Gastroesophageal sphincter (tissue), 4 donors: ENCODE data around the gene HDAC11. TPM values are rescaled to one million over a fixed set of nuclear protein-coding genes. Genes with fewer than 3 reads are reported as not detected.

Experiments used
- ATAC-seq: fragments of 150-250 bp; one replicate; pipeline ENCODE4 v1.9.1; 2016; ENCODE audit warnings: mild to moderate bottlenecking, moderate library complexity
- H3K27ac ChIP-seq, 4 donors: fragments of 200-600 bp; sonication (generic) in 3 of 4; 1 replicate in 3 of 4; 2 replicates in 1 of 4; pipeline ENCODE4 v1.5.1; 2016 to 2019
- H3K27me3 ChIP-seq: fragments of 200-600 bp; sonication (generic); one replicate; pipeline ENCODE4 v1.5.1; 2019
- H3K36me3 ChIP-seq, 2 donors: fragments of 200-600 bp; sonication (generic); one replicate each; pipeline ENCODE4 v1.5.1; 2019; ENCODE audit warnings: control low read depth in 1 of 2
- H3K4me1 ChIP-seq, 3 donors: fragments of 200-600 bp; sonication (generic); 1 replicate in 2 of 3; 2 replicates in 1 of 3; pipeline ENCODE4 v1.5.1; 2016 to 2019; ENCODE audit warnings: control low read depth in 2 of 3
- H3K4me3 ChIP-seq, 2 donors: fragments of 200-600 bp; sonication (generic); one replicate each; pipeline ENCODE4 v1.5.1; 2019; ENCODE audit warnings: mild to moderate bottlenecking in 1 of 2, moderate library complexity in 1 of 2
- H3K9me3 ChIP-seq, 3 donors: fragments of 200-600 bp; sonication (generic); one replicate each; pipeline ENCODE4 v1.5.1; 2017 to 2019; ENCODE audit warnings: control low read depth in 2 of 3
- EP300 ChIP-seq: sonication (generic); formaldehyde crosslinking; IDR thresholded peaks from one replicate; pipeline ENCODE4 v1.6.1; 2017; ENCODE audit warnings: antibody characterized with exemption, mild to moderate bottlenecking
- POLR2A ChIP-seq, 2 donors: fragments of 450-650 bp; IDR thresholded peaks; one replicate each; pipeline ENCODE4 v1.6.1; 2017; ENCODE audit warnings: antibody characterized with exemption in 2 of 2, mild to moderate bottlenecking in 2 of 2, moderate library complexity in 1 of 2
- POLR2AphosphoS5 ChIP-seq: sonication (generic); formaldehyde crosslinking; IDR thresholded peaks from one replicate; pipeline ENCODE4 v1.6.1; 2017; ENCODE audit warnings: antibody characterized with exemption
- WGBS, 2 donors: methylation state at CpG; one replicate each; pipeline ENCODE4 v1.1.5; 2018; ENCODE audit warnings: low coverage in 1 of 2; 5-methylcytosine and 5-hydroxymethylcytosine counted together
- total RNA-seq, 4 donors: library from RNA; depleted of rRNA; stranded (reverse); fragments of >200 nt; gene quantifications; one replicate each; pipeline ENCODE4 v1.1.0, GENCODE V29; 2016
- TF ChIP-seq, protein P1 (sequence below), 4 experiments: fragments of 200-600 bp in 2 of 4; fragments of 450-650 bp in 2 of 4; sonication (generic) in 1 of 4; IDR thresholded peaks; one replicate each; pipeline ENCODE4 v1.5.1; 2017 to 2019; ENCODE audit warnings: antibody characterized with exemption in 4 of 4, mild to moderate bottlenecking in 2 of 4, moderate library complexity in 2 of 4

The HDAC11 gene
- total RNA-seq, 4 donors from 2014 or later = 22.3 to 37.1 (median 30.0) TPM

DNA sequence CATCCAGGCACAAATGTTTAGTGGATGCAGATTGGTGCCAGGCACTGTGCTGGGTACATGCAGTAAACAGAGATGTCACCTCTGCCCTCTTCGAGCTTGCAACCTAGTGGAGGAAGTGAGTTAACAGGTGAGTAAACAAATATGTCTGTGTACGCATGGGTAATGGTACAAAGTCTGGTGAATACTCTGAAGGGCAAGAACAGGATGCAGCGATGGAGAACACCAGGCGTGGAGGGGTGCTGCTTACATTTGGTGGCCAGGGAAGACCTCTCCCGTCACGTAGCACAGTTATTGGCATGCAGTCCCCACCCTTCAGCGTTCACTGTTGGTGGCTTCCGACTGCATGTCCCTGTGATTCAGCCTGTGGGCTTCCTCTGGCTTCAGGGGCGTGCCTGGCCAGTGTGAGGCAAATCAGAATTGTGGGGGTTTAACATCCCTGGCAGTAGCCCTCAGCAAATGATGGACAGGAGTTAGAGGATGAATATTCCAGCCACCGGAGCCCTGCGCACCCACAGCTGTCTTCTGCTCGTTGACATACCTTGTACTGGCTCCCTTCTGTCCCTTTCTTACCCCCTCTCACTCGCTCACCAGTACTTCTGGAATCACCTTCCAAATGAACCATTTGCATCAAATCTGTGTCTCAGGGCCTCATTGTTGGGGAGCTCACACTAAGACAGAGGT is 9.1 kb upstream of the HDAC11 start:
- no peak overlapping the region for H3K27ac ChIP-seq
- H3K27me3 ChIP-seq = peaks cover 10% of the 10 kb centered on the region
- H3K9me3 ChIP-seq = no peaks in the 10 kb centered on the region
- H3K4me1 ChIP-seq = no peaks in the 10 kb centered on the region
- TF ChIP-seq, protein P1, sequence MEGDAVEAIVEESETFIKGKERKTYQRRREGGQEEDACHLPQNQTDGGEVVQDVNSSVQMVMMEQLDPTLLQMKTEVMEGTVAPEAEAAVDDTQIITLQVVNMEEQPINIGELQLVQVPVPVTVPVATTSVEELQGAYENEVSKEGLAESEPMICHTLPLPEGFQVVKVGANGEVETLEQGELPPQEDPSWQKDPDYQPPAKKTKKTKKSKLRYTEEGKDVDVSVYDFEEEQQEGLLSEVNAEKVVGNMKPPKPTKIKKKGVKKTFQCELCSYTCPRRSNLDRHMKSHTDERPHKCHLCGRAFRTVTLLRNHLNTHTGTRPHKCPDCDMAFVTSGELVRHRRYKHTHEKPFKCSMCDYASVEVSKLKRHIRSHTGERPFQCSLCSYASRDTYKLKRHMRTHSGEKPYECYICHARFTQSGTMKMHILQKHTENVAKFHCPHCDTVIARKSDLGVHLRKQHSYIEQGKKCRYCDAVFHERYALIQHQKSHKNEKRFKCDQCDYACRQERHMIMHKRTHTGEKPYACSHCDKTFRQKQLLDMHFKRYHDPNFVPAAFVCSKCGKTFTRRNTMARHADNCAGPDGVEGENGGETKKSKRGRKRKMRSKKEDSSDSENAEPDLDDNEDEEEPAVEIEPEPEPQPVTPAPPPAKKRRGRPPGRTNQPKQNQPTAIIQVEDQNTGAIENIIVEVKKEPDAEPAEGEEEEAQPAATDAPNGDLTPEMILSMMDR (IDR thresholded peaks at IDR 0.05) = no peak
- TF ChIP-seq POLR2AphosphoS5 = no peak
- no peak for TF ChIP-seq POLR2A (IDR thresholded peaks at IDR 0.05)
- TF ChIP-seq EP300 = no peak
- no peak overlapping the region for H3K4me3 ChIP-seq
- no peak for ATAC-seq
- no peaks in the 10 kb centered on the region for H3K36me3 ChIP-seq
- WGBS, 2 donors = 60 to 68% methylated on average over 4 to 6 of the region's 13 CpGs

- H3K27ac ChIP-seq = no peak overlapping the region
- H3K27me3 ChIP-seq = peaks cover 10% of the 10 kb centered on the region
- no peak overlapping the region for H3K4me3 ChIP-seq
- ATAC-seq = no peak
- 83 to 100% methylated on average over 4 of the region's 4 CpGs for WGBS, 2 donors
- TF ChIP-seq POLR2AphosphoS5 = no peak
- TF ChIP-seq, protein P1 (IDR thresholded peaks at IDR 0.05) = no peak
- no peak for TF ChIP-seq POLR2A (IDR thresholded peaks at IDR 0.05)
- TF ChIP-seq EP300 = no peak
- no peaks in the 10 kb centered on the region for H3K9me3 ChIP-seq
- H3K36me3 ChIP-seq = no peaks in the 10 kb centered on the region
- H3K4me1 ChIP-seq = no peaks in the 10 kb centered on the region
These were observed 7.8 kb upstream of the HDAC11 start for GRCh38 chr3:13472286-13472685.

GRCh38 chr3:13473020-13473419 is 7.1 kb upstream of the HDAC11 start:
- H3K4me1 ChIP-seq = no peaks in the 10 kb centered on the region
- no peak overlapping the region for H3K27ac ChIP-seq
- H3K36me3 ChIP-seq = no peaks in the 10 kb centered on the region
- H3K27me3 ChIP-seq = peaks cover 10% of the 10 kb centered on the region
- WGBS, 2 donors = 100% methylated on average over 1 of the region's 3 CpGs; no CpG with 5 or more reads in 1 of the 2 donors
- no peak for TF ChIP-seq EP300
- TF ChIP-seq POLR2AphosphoS5 = no peak
- TF ChIP-seq POLR2A (IDR thresholded peaks at IDR 0.05) = no peak
- TF ChIP-seq, protein P1 (IDR thresholded peaks at IDR 0.05) = no peak
- no peaks in the 10 kb centered on the region for H3K9me3 ChIP-seq
- H3K4me3 ChIP-seq = no peak overlapping the region
- ATAC-seq = no peak

DNA sequence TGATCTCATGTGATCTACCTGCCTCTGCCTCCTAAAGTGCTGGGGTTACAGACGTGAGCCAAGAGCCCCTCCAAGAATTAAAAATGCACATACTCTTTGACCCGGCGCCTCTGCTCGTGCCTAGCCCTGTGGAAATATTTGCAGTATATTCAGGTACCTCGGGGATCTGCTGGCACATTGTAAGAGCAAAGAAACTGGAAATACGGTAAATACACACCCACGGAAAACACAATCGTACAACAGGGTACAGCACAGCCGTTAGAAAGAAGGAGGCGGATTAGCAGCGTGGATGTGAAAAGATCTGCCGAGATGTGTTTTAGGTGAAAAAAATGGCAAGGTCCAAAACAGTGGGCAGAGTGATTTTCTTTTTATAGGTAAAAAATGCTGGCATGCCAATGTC is 6.1 kb upstream of the HDAC11 start:
- Histone ChIP-seq H3K4me1 (peaks cover 0 to 8% (median 2%) of the 10 kb centered on the region in 3 donors), H3K36me3 (no peaks in the 10 kb centered on the region), H3K9me3 (no peaks in the 10 kb centered on the region), H3K27me3 (peaks cover 10% of the 10 kb centered on the region), H3K4me3 (no peak overlapping the region), H3K27ac (no peak overlapping the region)
- TF ChIP-seq, protein P1 (IDR thresholded peaks at IDR 0.05) = no peak
- no peak for TF ChIP-seq POLR2A (IDR thresholded peaks at IDR 0.05)
- TF ChIP-seq POLR2AphosphoS5 = no peak
- TF ChIP-seq EP300 = no peak
- no peak for ATAC-seq
- 76 to 94% methylated on average over 6 to 7 of the region's 12 CpGs for WGBS, 2 donors

DNA sequence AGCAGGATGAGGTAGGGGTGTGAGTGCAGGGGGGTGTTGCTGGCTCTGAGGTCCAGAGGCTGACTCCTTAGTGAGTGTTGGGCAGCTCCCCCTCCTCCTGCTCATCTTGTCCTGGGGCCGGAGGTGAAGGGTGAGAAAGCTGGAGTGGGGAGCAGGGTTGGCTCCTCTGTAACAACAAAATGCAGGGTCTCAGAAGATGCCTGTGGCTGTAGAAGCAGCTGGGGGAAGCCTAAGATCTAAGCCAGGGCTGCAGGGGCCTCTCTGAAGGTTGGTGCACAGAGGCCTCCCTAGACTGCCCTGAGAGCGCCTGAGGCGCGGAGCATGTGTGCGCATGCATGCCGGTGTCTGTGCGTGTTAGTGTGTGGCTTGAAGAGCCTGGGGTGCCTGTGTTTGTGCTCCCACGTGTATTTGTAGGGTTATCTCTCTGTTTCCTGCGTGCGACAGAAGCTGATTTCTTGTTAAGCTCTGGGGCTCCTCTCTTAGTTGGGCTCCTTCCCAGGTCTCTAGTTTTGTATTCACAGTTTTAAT is 5.3 kb upstream of the HDAC11 start:
- WGBS, 2 donors = 58 to 100% methylated on average over 1 to 4 of the region's 10 CpGs
- TF ChIP-seq POLR2A (IDR thresholded peaks at IDR 0.05) = no peak
- TF ChIP-seq, protein P1 (IDR thresholded peaks at IDR 0.05) = no peak
- TF ChIP-seq EP300 = no peak
- no peak for TF ChIP-seq POLR2AphosphoS5
- H3K27me3 ChIP-seq = peaks cover 10% of the 10 kb centered on the region
- H3K4me3 ChIP-seq = no peak overlapping the region
- peaks cover 0 to 13% (median 5%) of the 10 kb centered on the region in 3 donors for H3K4me1 ChIP-seq
- H3K27ac ChIP-seq = no peak overlapping the region
- no peaks in the 10 kb centered on the region for H3K9me3 ChIP-seq
- ATAC-seq = no peak
- no peaks in the 10 kb centered on the region for H3K36me3 ChIP-seq
